WTC11 (cell line): Measurements from ENCODE around the gene CLEC7A.

ENCODE experiments used
- ATF2 ChIP-seq: sonication (generic); formaldehyde crosslinking; IDR thresholded peaks from 2 replicates; pipeline ENCODE4 v1.8.1; 2022; ENCODE audit warnings: low read depth, missing genetic modification reagents, borderline replicate concordance
- CTCF ChIP-seq: fragments of 200-600 bp; IDR thresholded peaks from 2 replicates; pipeline ENCODE4 v1.8.0; 2022; ENCODE audit warnings: antibody characterized with exemption
- E2F1 ChIP-seq: sonication (generic); formaldehyde crosslinking; IDR thresholded peaks from 2 replicates; pipeline ENCODE4 v1.8.0; 2022; ENCODE audit warnings: mild to moderate bottlenecking, missing genetic modification reagents
- FOXJ3 ChIP-seq: sonication (generic); formaldehyde crosslinking; IDR thresholded peaks from 2 replicates; pipeline ENCODE4 v1.9.0; 2021; ENCODE audit warnings: missing genetic modification reagents, mild to moderate bottlenecking, borderline replicate concordance
- IRF1 ChIP-seq: sonication (generic); formaldehyde crosslinking; IDR thresholded peaks from 2 replicates; pipeline ENCODE4 v1.8.0; 2023; ENCODE audit warnings: missing genetic modification reagents
- MAX ChIP-seq: sonication (generic); formaldehyde crosslinking; IDR thresholded peaks from 2 replicates; pipeline ENCODE4 v1.8.0; 2022; ENCODE audit warnings: mild to moderate bottlenecking, missing genetic modification reagents
- NFE2L1 ChIP-seq: sonication (generic); formaldehyde crosslinking; IDR thresholded peaks from 2 replicates; pipeline ENCODE4 v1.8.1; 2023; ENCODE audit warnings: missing genetic modification reagents
- PREB ChIP-seq: sonication (generic); formaldehyde crosslinking; IDR thresholded peaks from 2 replicates; pipeline ENCODE4 v1.8.1; 2022; ENCODE audit warnings: mild to moderate bottlenecking, missing genetic modification reagents, moderate library complexity, borderline replicate concordance
- TEAD1 ChIP-seq: sonication (generic); formaldehyde crosslinking; IDR thresholded peaks from 2 replicates; pipeline ENCODE4 v1.8.0; 2022; ENCODE audit warnings: mild to moderate bottlenecking, missing genetic modification reagents
- ZBTB21 ChIP-seq: sonication (generic); formaldehyde crosslinking; IDR thresholded peaks from 2 replicates; pipeline ENCODE4 v1.8.1; 2023; ENCODE audit warnings: mild to moderate bottlenecking, missing genetic modification reagents, borderline replicate concordance

GRCh38 chr12:10158406-10158805, 28.4 kb upstream of the CLEC7A start:
- TF ChIP-seq CTCF: no peak
- no peak for TF ChIP-seq NFE2L1 (CRISPR knock-in tag)
- no peak for TF ChIP-seq IRF1 (CRISPR knock-in tag)
- TF ChIP-seq TEAD1 (CRISPR knock-in tag): no peak
- TF ChIP-seq MAX (CRISPR knock-in tag): no peak
- TF ChIP-seq ATF2 (CRISPR knock-in tag): no peak
- no peak for TF ChIP-seq FOXJ3 (CRISPR knock-in tag)
- TF ChIP-seq E2F1 (CRISPR knock-in tag): no peak
- no peak for TF ChIP-seq ZBTB21 (CRISPR knock-in tag)
- TF ChIP-seq PREB (CRISPR knock-in tag): no peak
